ENCODE measurements around the gene C9orf85. TPM values are rescaled to one million over a fixed set of nuclear protein-coding genes. Genes with fewer than 3 reads are reported as not detected.

Gene C9orf85
- total and polyA plus RNA-seq, 8 donors, result 2.2 to 68.3 (median 8.4) TPM

GRCh38 chr9:71876829-71877228 is 34.6 kb upstream of the C9orf85 start:
- Histone ChIP-seq H3K27me3 (no peaks in the 10 kb centered on the region), H3K4me1 (no peaks in the 10 kb centered on the region), H3K9me3 (peaks cover 4 to 43% (median 20%) of the 10 kb centered on the region in 4 donors), H3K4me3 (no peak overlapping the region), H3K27ac (no peak overlapping the region), H3K36me3 (peaks cover 0 to 17% (median 10%) of the 10 kb centered on the region in 4 donors)
- no peak for DNase-seq
- intact Hi-C loops (cut with DNase I; ENCODE audit: low total_unique reads), result no loop called here
- no peak for TF ChIP-seq POLR2A (IDR thresholded peaks at IDR 0.05)
- no peak for TF ChIP-seq CTCF (IDR thresholded peaks at IDR 0.05)
- TF ChIP-seq POLR2AphosphoS5 (IDR thresholded peaks at IDR 0.05), result no peak
- TF ChIP-seq EP300 (IDR thresholded peaks at IDR 0.05), result no peak

DNA sequence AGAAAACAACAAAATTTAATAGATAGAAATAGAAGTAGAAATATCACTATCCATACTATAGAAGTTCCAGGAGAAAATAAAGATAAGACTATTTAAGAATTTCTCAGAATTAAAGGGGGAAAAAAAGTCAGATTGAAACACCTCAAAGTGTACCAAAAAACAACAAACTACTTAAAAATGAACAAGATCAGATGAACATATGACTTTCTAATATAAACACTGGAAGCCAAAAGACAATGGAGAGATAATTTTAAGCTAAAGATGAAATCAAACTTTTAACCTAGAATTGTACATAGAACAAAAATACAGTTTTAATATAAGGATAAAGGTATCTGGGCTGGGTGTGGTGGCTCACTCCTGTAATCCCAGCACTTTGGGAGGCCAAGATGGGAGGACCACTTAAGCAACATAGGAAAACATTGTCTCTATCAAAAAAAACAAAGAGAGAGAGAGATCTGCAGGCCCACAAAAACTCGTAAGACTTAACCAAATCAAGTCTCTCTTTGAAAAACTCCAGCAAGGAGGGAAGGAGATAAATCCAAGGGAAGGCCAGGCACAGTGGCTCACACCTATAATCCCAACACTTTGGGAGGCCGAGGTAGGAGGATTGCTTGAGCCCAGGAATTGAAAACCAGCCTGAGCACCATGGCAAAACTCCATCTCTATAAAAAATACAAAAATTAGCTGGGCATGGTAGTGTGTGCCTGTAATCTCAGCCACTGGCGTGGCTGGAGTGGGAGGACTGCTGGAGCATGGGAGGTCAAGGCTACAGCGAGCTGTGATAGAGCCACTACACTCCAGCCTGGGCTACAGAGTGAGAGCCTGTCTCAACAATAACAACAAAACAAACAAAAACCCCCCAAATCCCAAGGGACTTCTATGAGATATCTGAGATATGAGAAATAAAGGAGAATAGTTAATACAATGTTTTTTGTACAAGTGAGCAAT is 32.8 kb upstream of the C9orf85 start:
- no peak overlapping the region for H3K4me3 ChIP-seq
- WGBS, 5 donors, result 95 to 99% (median 98%) methylated on average over 4 of the region's 4 CpGs
- no peak for DNase-seq
- peaks cover 0 to 20% (median 13%) of the 10 kb centered on the region in 4 donors for H3K36me3 ChIP-seq
- H3K27me3 ChIP-seq, result no peaks in the 10 kb centered on the region
- H3K27ac ChIP-seq, result no peak overlapping the region
- TF ChIP-seq POLR2AphosphoS5 (IDR thresholded peaks at IDR 0.05) (no peak), EP300 (IDR thresholded peaks at IDR 0.05) (no peak), POLR2A (IDR thresholded peaks at IDR 0.05) (no peak)
- intact Hi-C loops (cut with DNase I; ENCODE audit: low total_unique reads), result no loop called here
- H3K4me1 ChIP-seq, result no peaks in the 10 kb centered on the region
- H3K9me3 ChIP-seq, result peaks cover 4 to 54% (median 26%) of the 10 kb centered on the region in 4 donors

DNA sequence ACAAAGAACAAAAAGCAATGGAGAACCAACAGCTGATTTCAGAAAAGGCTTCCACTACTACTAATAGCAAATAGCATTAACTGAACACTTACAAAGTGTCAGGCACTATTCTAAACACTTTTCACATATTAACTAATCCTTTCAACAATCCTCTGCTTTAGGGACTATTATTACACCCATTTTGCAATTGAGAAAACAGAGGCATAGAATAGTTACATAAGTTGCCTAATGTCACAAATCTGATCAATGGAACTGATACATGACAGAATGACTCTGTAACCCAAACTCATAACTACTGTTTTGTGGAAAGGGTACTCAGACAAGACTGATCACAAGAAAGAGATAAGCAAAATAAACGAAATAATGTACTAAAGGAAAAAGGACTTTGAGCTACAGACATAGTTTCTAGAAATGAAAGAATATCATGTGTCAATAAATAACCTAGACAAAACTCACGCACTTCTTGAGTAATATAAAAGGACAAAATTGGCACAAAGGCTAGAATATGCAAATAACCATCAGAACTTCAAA is 31.7 kb upstream of the C9orf85 start:
- 57 to 76% (median 64%) methylated on average over 2 of the region's 2 CpGs for WGBS, 5 donors
- peaks cover 4 to 60% (median 35%) of the 10 kb centered on the region in 4 donors for H3K9me3 ChIP-seq
- H3K4me1 ChIP-seq, result no peaks in the 10 kb centered on the region

DNA sequence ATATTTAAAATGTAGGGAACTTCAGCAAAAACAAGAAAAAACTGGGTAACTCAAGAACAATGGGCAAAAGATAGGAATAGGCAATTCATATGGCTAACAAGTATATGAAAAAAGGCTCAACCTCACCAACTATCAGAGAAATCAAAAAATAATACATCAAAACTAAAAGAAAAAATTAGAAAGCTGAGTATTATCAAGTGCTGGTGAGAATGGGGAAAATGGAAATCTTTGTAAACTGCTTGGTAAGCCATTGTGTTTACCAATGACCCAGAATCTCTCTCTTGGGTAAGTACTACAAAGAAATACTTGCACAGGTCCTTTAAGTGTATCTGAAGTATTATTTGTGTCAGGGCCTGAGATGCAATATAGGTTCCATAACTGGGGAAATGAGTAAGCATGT is 27.4 kb upstream of the C9orf85 start:
- Histone ChIP-seq H3K4me3 (no peak overlapping the region), H3K27me3 (no peaks in the 10 kb centered on the region), H3K9me3 (peaks cover 0 to 37% (median 22%) of the 10 kb centered on the region in 4 donors), H3K36me3 (peaks cover 0 to 11% (median 3%) of the 10 kb centered on the region in 4 donors), H3K4me1 (peaks cover 0 to 10% (median 3%) of the 10 kb centered on the region in 4 donors), H3K27ac (no peak overlapping the region)
- intact Hi-C loops (cut with DNase I; ENCODE audit: low total_unique reads), result no loop called here
- TF ChIP-seq EP300 (IDR thresholded peaks at IDR 0.05) (no peak), POLR2AphosphoS5 (IDR thresholded peaks at IDR 0.05) (no peak), POLR2A (IDR thresholded peaks at IDR 0.05) (no peak), CTCF (IDR thresholded peaks at IDR 0.05) (no peak)
- DNase-seq, result no peak

More for the DNA sequence above, 31.7 kb upstream of the C9orf85 start:
- intact Hi-C loops (cut with DNase I; ENCODE audit: low total_unique reads), result no loop called here
- Histone ChIP-seq H3K36me3 (peaks cover 0 to 13% (median 4%) of the 10 kb centered on the region in 4 donors), H3K4me3 (no peak overlapping the region), H3K27ac (no peak overlapping the region), H3K27me3 (no peaks in the 10 kb centered on the region)
- DNase-seq, result no peak
- no peak for TF ChIP-seq CTCF (IDR thresholded peaks at IDR 0.05)
- TF ChIP-seq POLR2A (IDR thresholded peaks at IDR 0.05), result no peak
- no peak for TF ChIP-seq EP300 (IDR thresholded peaks at IDR 0.05)
- no peak for TF ChIP-seq POLR2AphosphoS5 (IDR thresholded peaks at IDR 0.05)

Measured in stomach (tissue), 9 donors.